Adipocyte (in vitro differentiated cells): ENCODE measurements around the gene SVBP.
A peak's percentile ranks its signal among the peaks of the same experiment; 100 is the strongest.

Source experiments
- DNase-seq: peaks from one replicate; pipeline ENCODE4 v3.0.0-alpha.2; 2015; ENCODE audit warnings: low read depth
- H3K27me3 ChIP-seq: replicated peaks from 2 replicates; pipeline ENCODE4 v1.7.0; 2013; ENCODE audit warnings: mild to moderate bottlenecking, low read length, moderate library complexity; ENCODE audit not compliant: control insufficient read depth, insufficient read depth
- H3K36me3 ChIP-seq: 2 replicates; pipeline ENCODE4 v1.7.0; 2013; ENCODE audit warnings: low read length, mild to moderate bottlenecking, moderate library complexity; ENCODE audit not compliant: control insufficient read depth, insufficient read depth, severe bottlenecking
- H3K4me1 ChIP-seq: 2 replicates; pipeline ENCODE4 v1.7.0; 2013; ENCODE audit warnings: mild to moderate bottlenecking, low read length, moderate library complexity; ENCODE audit not compliant: control insufficient read depth, insufficient read depth
- H3K4me3 ChIP-seq: 2 replicates; pipeline ENCODE4 v1.7.0; 2013; ENCODE audit warnings: mild to moderate bottlenecking, low read length, moderate library complexity
- H3K9ac ChIP-seq: 2 replicates; pipeline ENCODE4 v1.7.0; 2013; ENCODE audit warnings: mild to moderate bottlenecking, low read length, moderate library complexity
- H3K9me3 ChIP-seq: 2 replicates; pipeline ENCODE4 v1.7.0; 2013; ENCODE audit warnings: mild to moderate bottlenecking, low read length, moderate library complexity; ENCODE audit not compliant: control insufficient read depth

SVBP gene

GRCh38 chr1:42849944-42850343, 32.7 kb upstream of the SVBP start:
- peaks cover 23% of the 10 kb centered on the region for H3K36me3 ChIP-seq
- no peak overlapping the region for H3K4me3 ChIP-seq
- peaks cover 42% of the 10 kb centered on the region for H3K4me1 ChIP-seq

GRCh38 chr1:42848823-42849537, 31.8 kb upstream of the SVBP start:
- Histone ChIP-seq H3K9ac (no peak overlapping the region), H3K27me3 (no peaks in the 10 kb centered on the region), H3K4me1 (peaks cover 49% of the 10 kb centered on the region), H3K9me3 (peaks cover 10% of the 10 kb centered on the region), H3K4me3 (no peak overlapping the region), H3K36me3 (peaks cover 23% of the 10 kb centered on the region)
- no peak for DNase-seq

More at GRCh38 chr1:42849944-42850343, 32.7 kb upstream of the SVBP start:
- no peaks in the 10 kb centered on the region for H3K27me3 ChIP-seq
- peaks cover 10% of the 10 kb centered on the region for H3K9me3 ChIP-seq
- no peak for DNase-seq
- H3K9ac ChIP-seq, result no peak overlapping the region

GRCh38 chr1:42847721-42848460, 30.7 kb upstream of the SVBP start:
- peak overlapping the region; percentile 89 for H3K4me3 ChIP-seq
- no peaks in the 10 kb centered on the region for H3K27me3 ChIP-seq
- peaks cover 29% of the 10 kb centered on the region for H3K36me3 ChIP-seq

GRCh38 chr1:42847111-42847595, 30.0 kb upstream of the SVBP start:
- H3K27me3 ChIP-seq, result no peaks in the 10 kb centered on the region
- H3K9me3 ChIP-seq, result peaks cover 10% of the 10 kb centered on the region
- H3K36me3 ChIP-seq, result peaks cover 36% of the 10 kb centered on the region
- H3K4me1 ChIP-seq, result peaks cover 31% of the 10 kb centered on the region
- H3K4me3 ChIP-seq, result peak overlapping the region; percentile 89
- H3K9ac ChIP-seq, result peak overlapping the region; percentile 94
- no peak for DNase-seq

More at GRCh38 chr1:42847721-42848460, 30.7 kb upstream of the SVBP start:
- no peak overlapping the region for H3K9ac ChIP-seq
- peaks cover 10% of the 10 kb centered on the region for H3K9me3 ChIP-seq
- DNase-seq, result no peak
- H3K4me1 ChIP-seq, result peaks cover 38% of the 10 kb centered on the region

GRCh38 chr1:42846257-42847110, 29.3 kb upstream of the SVBP start, which contains the start of gene ZNF691:
ZNF691 (plus strand) TSS chr1:42846613; CDS start chr1:42849659, 3,046 bp downstream.
- H3K36me3 ChIP-seq, result peaks cover 38% of the 10 kb centered on the region
- H3K4me3 ChIP-seq, result peak within 1 kb of the TSS; percentile 89
- peak; percentile 99 for DNase-seq
- peaks cover 7% of the 10 kb centered on the region for H3K9me3 ChIP-seq
- peak within 1 kb of the TSS; percentile 94 for H3K9ac ChIP-seq
- peaks cover 28% of the 10 kb centered on the region for H3K4me1 ChIP-seq
- no peaks in the 10 kb centered on the region for H3K27me3 ChIP-seq

GRCh38 chr1:42845866-42846256, 28.7 kb upstream of the SVBP start:
- no peaks in the 10 kb centered on the region for H3K27me3 ChIP-seq
- H3K4me1 ChIP-seq, result peaks cover 28% of the 10 kb centered on the region
- peak overlapping the region; percentile 89 for H3K4me3 ChIP-seq
- peak overlapping the region; percentile 60 for H3K9ac ChIP-seq
- peaks cover 38% of the 10 kb centered on the region for H3K36me3 ChIP-seq
- H3K9me3 ChIP-seq, result peaks cover under 1% of the 10 kb centered on the region
- DNase-seq, result no peak

GRCh38 chr1:42845193-42845592, 28.0 kb upstream of the SVBP start:
- Histone ChIP-seq H3K9ac (no peak overlapping the region), H3K9me3 (no peaks in the 10 kb centered on the region), H3K4me3 (peak overlapping the region; percentile 89), H3K36me3 (peaks cover 34% of the 10 kb centered on the region), H3K4me1 (peaks cover 28% of the 10 kb centered on the region), H3K27me3 (no peaks in the 10 kb centered on the region)
- no peak for DNase-seq

- peaks cover 28% of the 10 kb centered on the region for H3K4me1 ChIP-seq
- peak; percentile 36 for DNase-seq
Observed at GRCh38 chr1:42844592-42845140, 27.5 kb upstream of the SVBP start.

GRCh38 chr1:42841440-42842147, 24.4 kb upstream of the SVBP start:
- peaks cover 19% of the 10 kb centered on the region for H3K4me1 ChIP-seq
- H3K9me3 ChIP-seq, result no peaks in the 10 kb centered on the region
- DNase-seq, result no peak
- peaks cover 49% of the 10 kb centered on the region for H3K36me3 ChIP-seq
- no peak overlapping the region for H3K4me3 ChIP-seq
- no peaks in the 10 kb centered on the region for H3K27me3 ChIP-seq
- no peak overlapping the region for H3K9ac ChIP-seq

More at GRCh38 chr1:42844592-42845140, 27.5 kb upstream of the SVBP start:
- H3K9me3 ChIP-seq, result no peaks in the 10 kb centered on the region
- peak overlapping the region; percentile 2 for H3K4me3 ChIP-seq
- H3K36me3 ChIP-seq, result peaks cover 38% of the 10 kb centered on the region
- no peaks in the 10 kb centered on the region for H3K27me3 ChIP-seq
- H3K9ac ChIP-seq, result no peak overlapping the region

GRCh38 chr1:42841010-42841409, 23.8 kb upstream of the SVBP start:
- peaks cover 52% of the 10 kb centered on the region for H3K36me3 ChIP-seq
- H3K9me3 ChIP-seq, result no peaks in the 10 kb centered on the region
- H3K4me3 ChIP-seq, result no peak overlapping the region
- no peaks in the 10 kb centered on the region for H3K27me3 ChIP-seq
- no peak for DNase-seq
- no peak overlapping the region for H3K9ac ChIP-seq
- H3K4me1 ChIP-seq, result peaks cover 19% of the 10 kb centered on the region
